Nephron (organoid): ENCODE results near the gene COMMD3.
A peak's percentile ranks its signal among the peaks of the same experiment; 100 is the strongest.

Experiments
- H3K27ac Mint-ChIP-seq, 3 experiments: 2 replicates each; pipeline ENCODE4 v1.8.0; 2020; ENCODE audit warnings: mixed read lengths in 3 of 3, mild to moderate bottlenecking in 2 of 3, moderate library complexity in 1 of 3
- H3K27me3 Mint-ChIP-seq: 2 replicates; pipeline ENCODE4 v1.8.0; 2021; ENCODE audit warnings: low read depth, mild to moderate bottlenecking, moderate library complexity, mixed read lengths
- H3K36me3 Mint-ChIP-seq: 2 replicates; pipeline ENCODE4 v1.8.0; 2020; ENCODE audit warnings: low read depth, mixed read lengths
- H3K4me1 Mint-ChIP-seq: 2 replicates; pipeline ENCODE4 v1.8.0; 2020; ENCODE audit warnings: mixed read lengths
- H3K4me3 Mint-ChIP-seq, 3 experiments: 2 replicates each; pipeline ENCODE4 v1.8.0; 2020; ENCODE audit warnings: mild to moderate bottlenecking in 3 of 3, mixed read lengths in 3 of 3, moderate library complexity in 2 of 3
- H3K9me3 Mint-ChIP-seq: 2 replicates; pipeline ENCODE4 v1.8.0; 2020; ENCODE audit warnings: mixed read lengths
- TF ChIP-seq, protein P1 (sequence below), 3 experiments: fragments of 200-600 bp; sonication (generic); IDR thresholded peaks; one replicate each; pipeline ENCODE4 v1.5.0; 2021; ENCODE audit warnings: antibody characterized with exemption in 3 of 3; ENCODE audit not compliant: unreplicated experiment in 3 of 3

The COMMD3 gene

DNA sequence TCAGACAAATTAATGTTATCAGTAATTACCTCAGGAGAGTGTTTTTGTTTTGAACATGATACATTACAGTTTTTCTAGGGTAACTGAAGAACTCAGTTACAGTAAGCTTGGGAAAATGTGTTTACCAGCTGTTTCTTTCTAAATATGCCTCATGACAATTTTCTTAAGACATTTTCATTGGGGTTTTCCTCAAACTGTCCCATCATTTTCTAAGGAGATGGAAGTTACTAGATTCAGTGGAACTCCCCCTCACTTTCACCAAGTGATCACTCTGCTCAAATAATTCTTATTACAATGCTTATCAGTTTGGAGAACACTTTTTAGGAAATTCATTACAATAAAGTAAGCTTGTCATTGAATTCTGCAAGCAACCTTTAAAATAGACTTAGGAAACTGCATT is 22.7 kb downstream of the COMMD3 start:
- TF ChIP-seq, protein P1, sequence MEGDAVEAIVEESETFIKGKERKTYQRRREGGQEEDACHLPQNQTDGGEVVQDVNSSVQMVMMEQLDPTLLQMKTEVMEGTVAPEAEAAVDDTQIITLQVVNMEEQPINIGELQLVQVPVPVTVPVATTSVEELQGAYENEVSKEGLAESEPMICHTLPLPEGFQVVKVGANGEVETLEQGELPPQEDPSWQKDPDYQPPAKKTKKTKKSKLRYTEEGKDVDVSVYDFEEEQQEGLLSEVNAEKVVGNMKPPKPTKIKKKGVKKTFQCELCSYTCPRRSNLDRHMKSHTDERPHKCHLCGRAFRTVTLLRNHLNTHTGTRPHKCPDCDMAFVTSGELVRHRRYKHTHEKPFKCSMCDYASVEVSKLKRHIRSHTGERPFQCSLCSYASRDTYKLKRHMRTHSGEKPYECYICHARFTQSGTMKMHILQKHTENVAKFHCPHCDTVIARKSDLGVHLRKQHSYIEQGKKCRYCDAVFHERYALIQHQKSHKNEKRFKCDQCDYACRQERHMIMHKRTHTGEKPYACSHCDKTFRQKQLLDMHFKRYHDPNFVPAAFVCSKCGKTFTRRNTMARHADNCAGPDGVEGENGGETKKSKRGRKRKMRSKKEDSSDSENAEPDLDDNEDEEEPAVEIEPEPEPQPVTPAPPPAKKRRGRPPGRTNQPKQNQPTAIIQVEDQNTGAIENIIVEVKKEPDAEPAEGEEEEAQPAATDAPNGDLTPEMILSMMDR (IDR thresholded peaks at IDR 0.05; ENCODE audit: unreplicated experiment in 3 of 3): no peak
- H3K4me1 Mint-ChIP-seq: peaks cover 32% of the 10 kb centered on the region
- H3K27me3 Mint-ChIP-seq: peaks cover 95% of the 10 kb centered on the region
- peak overlapping the region; percentile 58 to 68 (median 58) for H3K4me3 Mint-ChIP-seq
- no peaks in the 10 kb centered on the region for H3K9me3 Mint-ChIP-seq
- H3K27ac Mint-ChIP-seq: no peak overlapping the region
- no peaks in the 10 kb centered on the region for H3K36me3 Mint-ChIP-seq

GRCh38 chr10:22339761-22340328 is 23.7 kb downstream of the COMMD3 start:
- Mint-ChIP-seq H3K27ac (peak overlapping the region; percentile 79 to 96 (median 92)), H3K27me3 (peaks cover 95% of the 10 kb centered on the region), H3K4me1 (peaks cover 41% of the 10 kb centered on the region), H3K4me3 (peak overlapping the region; percentile 88 to 93 (median 88)), H3K9me3 (no peaks in the 10 kb centered on the region), H3K36me3 (no peaks in the 10 kb centered on the region)
- TF ChIP-seq, protein P1 (IDR thresholded peaks at IDR 0.05; ENCODE audit: unreplicated experiment in 3 of 3): no peak

GRCh38 chr10:22340329-22341189 is 24.4 kb downstream of the COMMD3 start:
- H3K27me3 Mint-ChIP-seq: peaks cover 95% of the 10 kb centered on the region
- H3K4me1 Mint-ChIP-seq: peaks cover 41% of the 10 kb centered on the region
- TF ChIP-seq, protein P1 (IDR thresholded peaks at IDR 0.05; ENCODE audit: unreplicated experiment in 3 of 3): no peak
- no peaks in the 10 kb centered on the region for H3K9me3 Mint-ChIP-seq
- no peaks in the 10 kb centered on the region for H3K36me3 Mint-ChIP-seq
- peak overlapping the region; percentile 79 to 96 (median 92) for H3K27ac Mint-ChIP-seq
- H3K4me3 Mint-ChIP-seq: peak overlapping the region; percentile 88 to 93 (median 88)

DNA sequence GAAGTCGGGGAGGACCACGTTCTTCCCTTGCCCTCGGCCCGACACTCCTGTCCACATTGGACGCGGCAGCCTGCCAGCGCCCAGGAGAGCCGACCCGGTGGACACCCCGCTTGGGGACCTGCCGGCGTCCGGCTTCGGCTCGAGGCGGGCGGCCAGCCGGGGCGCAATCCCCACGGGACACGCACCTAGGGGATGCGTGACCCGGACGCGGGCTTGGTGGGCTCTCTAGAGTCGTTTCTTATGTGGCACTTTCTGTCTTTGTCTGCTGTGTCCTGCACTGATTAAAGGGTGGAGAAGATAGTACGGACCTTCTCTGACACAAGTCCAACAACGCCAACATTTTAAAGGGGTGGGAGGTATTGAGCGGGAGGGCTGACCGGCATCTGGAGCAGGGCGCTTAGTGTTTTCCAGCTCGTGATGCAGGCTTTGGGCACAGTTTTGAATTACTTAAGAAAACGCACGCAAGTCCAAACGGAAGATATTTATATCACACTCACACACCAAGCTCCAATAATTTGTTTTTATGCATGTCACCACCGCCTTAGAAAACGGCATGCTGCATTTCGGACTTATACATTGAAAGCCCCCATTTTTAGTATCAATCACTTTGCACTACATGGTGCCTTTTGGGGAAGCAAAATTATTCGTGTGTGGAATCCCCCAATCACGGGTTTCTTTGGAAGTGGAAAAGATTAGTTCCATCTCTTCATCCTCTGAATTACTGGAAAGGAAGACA is 25.2 kb downstream of the COMMD3 start:
- Mint-ChIP-seq H3K4me3 (peak overlapping the region; percentile 79 to 82 (median 81)), H3K4me1 (peaks cover 47% of the 10 kb centered on the region)

GRCh38 chr10:22341926-22342196 is 25.7 kb downstream of the COMMD3 start:
- peaks cover 48% of the 10 kb centered on the region for H3K4me1 Mint-ChIP-seq
- no peaks in the 10 kb centered on the region for H3K36me3 Mint-ChIP-seq
- peak overlapping the region in 1 of 3 experiments; percentile 71 for H3K27ac Mint-ChIP-seq
- H3K4me3 Mint-ChIP-seq: peak overlapping the region; percentile 79 to 82 (median 81)
- H3K27me3 Mint-ChIP-seq: peaks cover 95% of the 10 kb centered on the region
- peaks cover 6% of the 10 kb centered on the region for H3K9me3 Mint-ChIP-seq
- TF ChIP-seq, protein P1 (IDR thresholded peaks at IDR 0.05; ENCODE audit: unreplicated experiment in 3 of 3): no peak

More for the DNA sequence above, 25.2 kb downstream of the COMMD3 start:
- H3K9me3 Mint-ChIP-seq: peaks cover 4% of the 10 kb centered on the region
- TF ChIP-seq, protein P1 (IDR thresholded peaks at IDR 0.05; ENCODE audit: unreplicated experiment in 3 of 3): no peak
- H3K27me3 Mint-ChIP-seq: peaks cover 95% of the 10 kb centered on the region
- H3K27ac Mint-ChIP-seq: peak overlapping the region in 2 of 3 experiments; percentile 71 to 79
- H3K36me3 Mint-ChIP-seq: no peaks in the 10 kb centered on the region
